Suppressor macrophage treated with lipopolysaccharide for 4 hours (primary cell): Measurements from ENCODE around the gene SRPK2.

Experiments used
- DNase-seq: peaks from one replicate; pipeline ENCODE4 v3.0.0-alpha.2; 2020

Gene SRPK2

GRCh38 chr7:105068886-105069285, 319.8 kb downstream of the SRPK2 start:
- DNase-seq = no peak

- no peak for DNase-seq
Observed at GRCh38 chr7:105067691-105068090, 321.0 kb downstream of the SRPK2 start.
